Uterus (tissue), 4 donors: ENCODE measurements around the gene CENPB. TPM values are rescaled to one million over a fixed set of nuclear protein-coding genes. Genes with fewer than 3 reads are reported as not detected.

Experiments
- DNase-seq, 2 donors: peaks; one replicate each; pipeline ENCODE4 v3.0.0-alpha.2; 2019 to 2020
- H3K27ac ChIP-seq, 2 donors: fragments of 200-600 bp; sonication (generic); 1 replicate in 1 of 2; 2 replicates in 1 of 2; pipeline ENCODE4 v1.5.1; 2016 to 2018
- H3K27me3 ChIP-seq, 2 donors: fragments of 200-600 bp; sonication (generic); one replicate each; pipeline ENCODE4 v1.5.1; 2018 to 2019; ENCODE audit warnings: control low read depth in 1 of 2
- H3K36me3 ChIP-seq, 2 donors: fragments of 200-600 bp; sonication (generic); one replicate each; pipeline ENCODE4 v1.5.1; 2019; ENCODE audit warnings: control low read depth in 1 of 2
- H3K4me1 ChIP-seq, 2 donors: fragments of 200-600 bp; sonication (generic); one replicate each; pipeline ENCODE4 v1.5.1; 2018 to 2019; ENCODE audit warnings: control low read depth in 1 of 2
- H3K4me3 ChIP-seq, 2 donors: fragments of 200-600 bp; sonication (generic); 1 replicate in 1 of 2; 2 replicates in 1 of 2; pipeline ENCODE4 v1.5.1; 2018 to 2019; ENCODE audit warnings: mild to moderate bottlenecking in 1 of 2
- H3K9me3 ChIP-seq, 2 donors: fragments of 200-600 bp; sonication (generic); one replicate each; pipeline ENCODE4 v1.5.1; 2019; ENCODE audit warnings: control low read depth in 1 of 2
- POLR2A ChIP-seq, 2 donors: fragments of 450-650 bp; IDR thresholded peaks; one replicate each; pipeline ENCODE4 v1.6.1; 2016; ENCODE audit warnings: antibody characterized with exemption in 2 of 2, mild to moderate bottlenecking in 1 of 2, moderate library complexity in 1 of 2
- intact Hi-C: fragments of 100-400 bp; cut with DNase I; formaldehyde crosslinking; loops from one replicate; pipeline ENCODE4 v1.15.1; 2023; ENCODE audit warnings: low total_unique reads
- total RNA-seq, 4 donors: library from RNA; depleted of rRNA in 3 of 4; stranded (reverse); fragments of >200 nt in 3 of 4; gene quantifications; one replicate each; pipeline versions ENCODE4 v1.1.0 to v1.2.4, GENCODE V29; 2014 to 2023
- TF ChIP-seq, protein P1 (sequence below), 4 experiments: fragments of 200-600 bp in 2 of 4; fragments of 450-650 bp in 2 of 4; sonication (generic) in 2 of 4; IDR thresholded peaks; one replicate each; pipeline ENCODE4 v1.5.1; 2016 to 2019; ENCODE audit warnings: antibody characterized with exemption in 4 of 4, mild to moderate bottlenecking in 2 of 4, moderate library complexity in 1 of 4
- donor health status: DM: yes; HTN: yes; CAD: no.

The CENPB gene
- total RNA-seq, 4 donors from 2014 or later, result 18.2 to 127 (median 85.2) TPM

DNA sequence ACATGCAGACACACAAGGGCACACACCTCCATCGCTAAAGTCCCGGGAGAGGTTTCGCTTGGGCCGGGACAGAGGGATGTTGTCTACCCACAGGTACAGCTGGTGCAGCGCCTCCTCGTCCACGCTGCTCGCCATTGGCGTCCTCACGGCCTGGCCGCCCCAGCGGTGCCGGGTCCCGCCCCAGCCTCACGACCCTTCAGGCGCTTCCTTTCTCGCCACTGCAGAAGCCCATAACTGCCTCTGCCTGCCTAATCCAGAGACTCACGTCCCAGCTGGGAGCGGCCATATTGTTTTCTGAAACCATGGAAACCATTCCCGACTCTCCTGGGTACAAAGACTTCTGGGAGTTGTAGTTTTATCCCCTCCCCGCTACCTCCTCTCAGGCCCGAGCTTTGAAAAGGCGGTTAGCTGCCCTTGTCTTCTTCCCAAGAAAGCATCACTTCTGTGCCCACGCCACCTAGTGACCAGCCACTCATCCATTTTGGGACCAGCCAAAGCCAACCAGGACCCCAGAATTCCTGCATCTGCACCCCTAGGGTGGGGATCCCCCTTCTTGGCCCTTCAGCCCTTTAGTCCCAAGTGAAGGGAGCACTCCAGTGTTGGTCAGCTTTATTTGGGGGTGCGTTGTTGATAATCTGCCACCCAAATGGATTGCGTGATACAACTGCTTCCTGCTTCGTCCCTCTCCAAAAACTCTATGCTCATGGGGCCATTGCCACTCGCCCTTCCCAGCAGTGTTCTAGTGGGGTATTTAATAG is 5.2 kb downstream of the CENPB start, which contains the start of gene SPEF1:
Gene SPEF1 (minus strand): TSS at position 296 of the 758 bp plus-strand sequence. CDS start 161 bp downstream, at position 135.
- Histone ChIP-seq H3K27me3 (no peaks in the 10 kb centered on the region), H3K9me3 (no peaks in the 10 kb centered on the region), H3K4me3 (peak within 1 kb of the TSS in 1 of 2 donors; percentile 26), H3K4me1 (peaks cover 4 to 33% of the 10 kb centered on the region in 2 donors), H3K36me3 (no peaks in the 10 kb centered on the region), H3K27ac (peak within 1 kb of the TSS; percentile 52 to 62)
- TF ChIP-seq, protein P1, sequence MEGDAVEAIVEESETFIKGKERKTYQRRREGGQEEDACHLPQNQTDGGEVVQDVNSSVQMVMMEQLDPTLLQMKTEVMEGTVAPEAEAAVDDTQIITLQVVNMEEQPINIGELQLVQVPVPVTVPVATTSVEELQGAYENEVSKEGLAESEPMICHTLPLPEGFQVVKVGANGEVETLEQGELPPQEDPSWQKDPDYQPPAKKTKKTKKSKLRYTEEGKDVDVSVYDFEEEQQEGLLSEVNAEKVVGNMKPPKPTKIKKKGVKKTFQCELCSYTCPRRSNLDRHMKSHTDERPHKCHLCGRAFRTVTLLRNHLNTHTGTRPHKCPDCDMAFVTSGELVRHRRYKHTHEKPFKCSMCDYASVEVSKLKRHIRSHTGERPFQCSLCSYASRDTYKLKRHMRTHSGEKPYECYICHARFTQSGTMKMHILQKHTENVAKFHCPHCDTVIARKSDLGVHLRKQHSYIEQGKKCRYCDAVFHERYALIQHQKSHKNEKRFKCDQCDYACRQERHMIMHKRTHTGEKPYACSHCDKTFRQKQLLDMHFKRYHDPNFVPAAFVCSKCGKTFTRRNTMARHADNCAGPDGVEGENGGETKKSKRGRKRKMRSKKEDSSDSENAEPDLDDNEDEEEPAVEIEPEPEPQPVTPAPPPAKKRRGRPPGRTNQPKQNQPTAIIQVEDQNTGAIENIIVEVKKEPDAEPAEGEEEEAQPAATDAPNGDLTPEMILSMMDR (IDR thresholded peaks at IDR 0.05), result peak; percentile 37 to 70 (median 49)
- peak in 1 of 2 donors; percentile 14 for TF ChIP-seq POLR2A (IDR thresholded peaks at IDR 0.05)
- intact Hi-C loops, result no loop called here
- DNase-seq, result peak; percentile 74 to 90

DNA sequence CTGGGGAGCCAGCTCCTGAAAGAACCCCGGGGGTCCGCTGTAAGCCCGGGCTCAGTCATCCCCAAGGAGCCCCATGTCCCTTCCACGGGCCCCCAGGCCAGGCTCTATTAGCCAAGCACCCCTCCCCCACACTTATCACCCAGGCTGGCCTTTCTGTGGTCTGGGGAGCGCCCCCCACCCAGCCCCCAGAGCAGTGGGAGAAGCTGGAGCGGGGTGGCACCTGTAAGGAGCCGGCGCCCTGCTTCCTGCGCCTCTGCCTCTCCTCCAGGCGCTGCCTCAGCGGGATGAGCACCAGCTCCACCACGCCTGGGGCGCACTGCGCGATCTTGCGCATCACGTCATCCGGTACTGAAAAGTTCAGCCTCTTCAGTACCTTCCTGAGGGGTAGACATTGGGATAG is 7.6 kb downstream of the CENPB start:
- Histone ChIP-seq H3K27me3 (no peaks in the 10 kb centered on the region), H3K36me3 (no peaks in the 10 kb centered on the region), H3K4me1 (peaks cover 0 to 17% of the 10 kb centered on the region in 2 donors), H3K4me3 (no peak overlapping the region), H3K9me3 (no peaks in the 10 kb centered on the region), H3K27ac (no peak overlapping the region)
- DNase-seq, result no peak
- TF ChIP-seq POLR2A (IDR thresholded peaks at IDR 0.05), result no peak
- TF ChIP-seq, protein P1 (IDR thresholded peaks at IDR 0.05), result no peak
- intact Hi-C loops, result no loop called here

- H3K4me1 ChIP-seq, result peaks cover 0 to 14% of the 10 kb centered on the region in 2 donors
- peak; percentile 70 to 75 for DNase-seq
- TF ChIP-seq POLR2A (IDR thresholded peaks at IDR 0.05), result no peak
- TF ChIP-seq, protein P1 (IDR thresholded peaks at IDR 0.05), result peak in 1 of 4 experiments; percentile 16
- H3K27me3 ChIP-seq, result no peaks in the 10 kb centered on the region
- H3K4me3 ChIP-seq, result peak overlapping the region; percentile 41 to 46
- no peaks in the 10 kb centered on the region for H3K36me3 ChIP-seq
- peak overlapping the region; percentile 34 to 50 for H3K27ac ChIP-seq
- intact Hi-C loops, result no loop called here
- H3K9me3 ChIP-seq, result no peaks in the 10 kb centered on the region
These were observed 8.6 kb downstream of the CENPB start for GRCh38 chr20:3777716-3778629.

DNA sequence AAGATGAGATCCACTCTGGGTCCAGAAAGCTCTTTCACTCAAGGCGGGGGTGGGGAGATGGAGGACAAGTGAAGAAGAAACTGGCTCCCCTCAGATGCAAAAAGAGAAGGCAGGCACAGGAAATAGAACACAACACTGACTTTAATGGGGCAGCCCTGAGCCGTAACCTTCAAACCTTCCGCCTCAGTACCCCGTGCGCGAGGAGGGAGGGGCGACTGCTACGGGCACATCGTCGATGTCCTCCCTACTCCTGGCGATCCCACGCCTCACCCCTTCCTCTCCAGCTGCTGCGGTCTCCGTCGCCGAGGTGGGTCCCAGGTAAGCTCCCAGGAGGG is 9.2 kb downstream of the CENPB start:
- no peak for DNase-seq
- intact Hi-C loops, result no loop called here
- H3K27me3 ChIP-seq, result no peaks in the 10 kb centered on the region
- H3K4me1 ChIP-seq, result peaks cover 0 to 14% of the 10 kb centered on the region in 2 donors
- no peaks in the 10 kb centered on the region for H3K36me3 ChIP-seq
- TF ChIP-seq, protein P1 (IDR thresholded peaks at IDR 0.05), result no peak
- no peak for TF ChIP-seq POLR2A (IDR thresholded peaks at IDR 0.05)
- peak overlapping the region; percentile 41 to 46 for H3K4me3 ChIP-seq
- peak overlapping the region; percentile 34 to 50 for H3K27ac ChIP-seq
- H3K9me3 ChIP-seq, result no peaks in the 10 kb centered on the region
